Activated naive CD4-positive, alpha-beta T cell treated with anti-CD3 and anti-CD28 coated beads, Interleukin-2, amount 50 U/mL, for 24 hours (primary cell): Measurements from ENCODE around the gene DHX58.
A peak's percentile ranks its signal among the peaks of the same experiment; 100 is the strongest.
"Not testable (repeated sequence)": the region's sequence is repeated elsewhere in the genome, so short reads cannot be mapped to it uniquely, and the experiment has no call there.

Source experiments
- H3K27ac Mint-ChIP-seq: one replicate; pipeline ENCODE4 v1.8.0; 2021; ENCODE audit warnings: mild to moderate bottlenecking, mixed read lengths
- H3K27me3 Mint-ChIP-seq: one replicate; pipeline ENCODE4 v1.8.0; 2021; ENCODE audit warnings: mixed read lengths
- H3K36me3 Mint-ChIP-seq: one replicate; pipeline ENCODE4 v1.8.0; 2021; ENCODE audit warnings: mixed read lengths
- H3K4me1 Mint-ChIP-seq: one replicate; pipeline ENCODE4 v1.8.0; 2021; ENCODE audit warnings: mixed read lengths
- H3K4me3 Mint-ChIP-seq: one replicate; pipeline ENCODE4 v1.8.0; 2021; ENCODE audit warnings: mild to moderate bottlenecking, mixed read lengths
- H3K9me3 Mint-ChIP-seq: one replicate; pipeline ENCODE4 v1.8.0; 2021; ENCODE audit warnings: mixed read lengths

DHX58 gene

GRCh38 chr17:42112552-42113176 is at the start of gene DHX58:
Gene DHX58, minus strand, starts transcription at chr17:42112714. Its CDS starts 822 bp downstream, at chr17:42111892.
- no peaks in the 10 kb centered on the region for H3K9me3 Mint-ChIP-seq
- H3K4me3 Mint-ChIP-seq = peak within 1 kb of the TSS; percentile 81
- peak within 1 kb of the TSS; percentile 85 for H3K27ac Mint-ChIP-seq
- H3K36me3 Mint-ChIP-seq = peaks cover 10% of the 10 kb centered on the region
- H3K4me1 Mint-ChIP-seq = peaks cover 60% of the 10 kb centered on the region
- no peaks in the 10 kb centered on the region for H3K27me3 Mint-ChIP-seq

- H3K36me3 Mint-ChIP-seq = no peaks in the 10 kb centered on the region
- no peak overlapping the region for H3K4me3 Mint-ChIP-seq
- no peaks in the 10 kb centered on the region for H3K27me3 Mint-ChIP-seq
- no peak overlapping the region for H3K27ac Mint-ChIP-seq
- peaks cover 5% of the 10 kb centered on the region for H3K4me1 Mint-ChIP-seq
- no peaks in the 10 kb centered on the region for H3K9me3 Mint-ChIP-seq
Observed at GRCh38 chr17:42160531-42160910, 48.0 kb upstream of the DHX58 start.

GRCh38 chr17:42159796-42160530 is 47.4 kb upstream of the DHX58 start:
- H3K4me3 Mint-ChIP-seq = no peak overlapping the region
- no peaks in the 10 kb centered on the region for H3K36me3 Mint-ChIP-seq
- H3K27ac Mint-ChIP-seq = no peak overlapping the region
- H3K4me1 Mint-ChIP-seq = peaks cover 5% of the 10 kb centered on the region
- no peaks in the 10 kb centered on the region for H3K27me3 Mint-ChIP-seq
- no peaks in the 10 kb centered on the region for H3K9me3 Mint-ChIP-seq

GRCh38 chr17:42155614-42156045 is 43.1 kb upstream of the DHX58 start:
- H3K4me3 Mint-ChIP-seq = peak overlapping the region; percentile 99
- H3K27ac Mint-ChIP-seq = peak overlapping the region; percentile 47
- peaks cover 32% of the 10 kb centered on the region for H3K4me1 Mint-ChIP-seq
- no peaks in the 10 kb centered on the region for H3K27me3 Mint-ChIP-seq
- no peaks in the 10 kb centered on the region for H3K9me3 Mint-ChIP-seq
- peaks cover 4% of the 10 kb centered on the region for H3K36me3 Mint-ChIP-seq

GRCh38 chr17:42153919-42154742 is 41.6 kb upstream of the DHX58 start:
- Mint-ChIP-seq H3K4me3 (peak overlapping the region; percentile 99), H3K36me3 (peaks cover 4% of the 10 kb centered on the region), H3K27ac (peak overlapping the region; percentile 98), H3K27me3 (no peaks in the 10 kb centered on the region), H3K4me1 (peaks cover 34% of the 10 kb centered on the region), H3K9me3 (no peaks in the 10 kb centered on the region)

GRCh38 chr17:42146911-42147607 is 34.5 kb upstream of the DHX58 start:
- Mint-ChIP-seq H3K4me3 (no peak overlapping the region), H3K27ac (no peak overlapping the region), H3K9me3 (no peaks in the 10 kb centered on the region), H3K4me1 (peaks cover 36% of the 10 kb centered on the region), H3K27me3 (no peaks in the 10 kb centered on the region), H3K36me3 (peaks cover 3% of the 10 kb centered on the region)

- Mint-ChIP-seq H3K27ac (peak overlapping the region; percentile 32), H3K4me1 (peaks cover 45% of the 10 kb centered on the region)
- H3K9me3 Mint-ChIP-seq, H3K36me3 Mint-ChIP-seq, H3K4me3 Mint-ChIP-seq, H3K27me3 Mint-ChIP-seq: not testable (repeated sequence)
Observed at GRCh38 chr17:42143138-42143537, 30.6 kb upstream of the DHX58 start.

GRCh38 chr17:42142371-42142896 is 29.9 kb upstream of the DHX58 start:
- H3K27me3 Mint-ChIP-seq = no peaks in the 10 kb centered on the region
- peaks cover 8% of the 10 kb centered on the region for H3K36me3 Mint-ChIP-seq
- H3K9me3 Mint-ChIP-seq = no peaks in the 10 kb centered on the region
- H3K4me1 Mint-ChIP-seq = peaks cover 49% of the 10 kb centered on the region
- H3K4me3 Mint-ChIP-seq = no peak overlapping the region
- no peak overlapping the region for H3K27ac Mint-ChIP-seq

GRCh38 chr17:42141382-42141781 is 28.9 kb upstream of the DHX58 start:
- Mint-ChIP-seq H3K27me3 (no peaks in the 10 kb centered on the region), H3K36me3 (peaks cover 8% of the 10 kb centered on the region), H3K27ac (no peak overlapping the region), H3K4me1 (peaks cover 47% of the 10 kb centered on the region), H3K4me3 (no peak overlapping the region), H3K9me3 (no peaks in the 10 kb centered on the region)

GRCh38 chr17:42140690-42141089 is 28.2 kb upstream of the DHX58 start:
- Mint-ChIP-seq H3K36me3 (peaks cover 10% of the 10 kb centered on the region), H3K4me1 (peaks cover 54% of the 10 kb centered on the region)
- not testable (repeated sequence) for H3K9me3 Mint-ChIP-seq, H3K27me3 Mint-ChIP-seq, H3K27ac Mint-ChIP-seq, H3K4me3 Mint-ChIP-seq

GRCh38 chr17:42138749-42139492 is 26.4 kb upstream of the DHX58 start:
- Mint-ChIP-seq H3K36me3 (peaks cover 11% of the 10 kb centered on the region), H3K27ac (no peak overlapping the region), H3K4me1 (peaks cover 68% of the 10 kb centered on the region)

GRCh38 chr17:42136654-42137051 is 24.1 kb upstream of the DHX58 start:
- H3K4me3 Mint-ChIP-seq = no peak overlapping the region
- no peaks in the 10 kb centered on the region for H3K9me3 Mint-ChIP-seq
- peaks cover 76% of the 10 kb centered on the region for H3K4me1 Mint-ChIP-seq
- H3K27ac Mint-ChIP-seq = peak overlapping the region; percentile 55
- no peaks in the 10 kb centered on the region for H3K27me3 Mint-ChIP-seq
- peaks cover 9% of the 10 kb centered on the region for H3K36me3 Mint-ChIP-seq

More at GRCh38 chr17:42138749-42139492, 26.4 kb upstream of the DHX58 start:
- Mint-ChIP-seq H3K9me3 (no peaks in the 10 kb centered on the region), H3K4me3 (no peak overlapping the region), H3K27me3 (no peaks in the 10 kb centered on the region)

- Mint-ChIP-seq H3K27me3 (no peaks in the 10 kb centered on the region), H3K9me3 (no peaks in the 10 kb centered on the region), H3K4me1 (peaks cover 74% of the 10 kb centered on the region), H3K36me3 (peaks cover 8% of the 10 kb centered on the region), H3K4me3 (peak overlapping the region; percentile 54), H3K27ac (peak overlapping the region; percentile 55)
Observed at GRCh38 chr17:42135664-42136653, 23.4 kb upstream of the DHX58 start.

- H3K9me3 Mint-ChIP-seq = no peaks in the 10 kb centered on the region
- no peaks in the 10 kb centered on the region for H3K27me3 Mint-ChIP-seq
- H3K4me3 Mint-ChIP-seq = no peak overlapping the region
- H3K36me3 Mint-ChIP-seq = peaks cover 7% of the 10 kb centered on the region
- H3K27ac Mint-ChIP-seq = no peak overlapping the region
- peaks cover 76% of the 10 kb centered on the region for H3K4me1 Mint-ChIP-seq
Observed at GRCh38 chr17:42135151-42135550, 22.6 kb upstream of the DHX58 start.
